T-cell (primary cell): ENCODE data around the gene ACKR4. TPM values are rescaled to one million over a fixed set of nuclear protein-coding genes. Genes with fewer than 3 reads are reported as not detected.
"Not testable (repeated sequence)": the region's sequence is repeated elsewhere in the genome, so short reads cannot be mapped to it uniquely, and the experiment has no call there.

Experiments used
- ATAC-seq, 4 experiments: fragments of 200-7000 bp in 3 of 4; fragments of 150-1000 bp in 1 of 4; cut with Tn5 transposase; replicated peaks in 1 of 4; 1 replicate in 3 of 4; 2 replicates in 1 of 4; pipeline ENCODE4 v1.10.0; 2021; ENCODE audit warnings: moderate library complexity in 3 of 4, mild to moderate bottlenecking in 2 of 4, moderate number of reproducible peaks in 1 of 4
- CTCF ChIA-PET, 2 donors: fragments of 300-600 bp; sonication (Branson Sonifier 250); formaldehyde crosslinking; loops; one replicate each; lab custom pipeline; 2022; ENCODE audit warnings: antibody characterized with exemption in 2 of 2; lab: Charles Lee
- POLR2A ChIA-PET, 2 donors: fragments of 300-600 bp; sonication (Branson Sonifier 250); formaldehyde crosslinking; loops; one replicate each; lab custom pipeline; 2022; ENCODE audit warnings: antibody characterized with exemption in 2 of 2; lab: Charles Lee
- DNase-seq, 35 experiments: peaks; one replicate each; pipeline versions ENCODE4 v3.0.0 to v3.0.0-alpha.2; 2013 to 2023
- H3K27ac ChIP-seq: one replicate; pipeline ENCODE4 v1.5.1; 2013; ENCODE audit warnings: low read length
- H3K27me3 ChIP-seq, 2 experiments: replicated peaks in 1 of 2; 1 replicate in 1 of 2; 2 replicates in 1 of 2; pipeline versions ENCODE4 v1.6.1 to v1.7.0; 2013; ENCODE audit warnings: low read length in 1 of 2, mixed read lengths in 1 of 2; ENCODE audit not compliant: control insufficient read depth in 2 of 2, insufficient read depth in 2 of 2; ENCODE audit errors: extremely low read depth in 1 of 2
- H3K36me3 ChIP-seq, 2 donors: 1 replicate in 1 of 2; 2 replicates in 1 of 2; pipeline versions ENCODE4 v1.6.1 to v1.7.0; 2013; ENCODE audit warnings: low read length in 1 of 2; ENCODE audit not compliant: control insufficient read depth in 2 of 2, insufficient read depth in 1 of 2; ENCODE audit errors: extremely low read depth in 1 of 2
- H3K4me1 ChIP-seq, 2 experiments: 1 replicate in 1 of 2; 2 replicates in 1 of 2; pipeline versions ENCODE4 v1.6.1 to v1.7.0; 2013; ENCODE audit warnings: low read length in 2 of 2, mixed read lengths in 1 of 2; ENCODE audit not compliant: insufficient read depth in 2 of 2, control insufficient read depth in 1 of 2; ENCODE audit errors: extremely low read depth in 1 of 2
- H3K4me3 ChIP-seq, 2 donors: 1 replicate in 1 of 2; 2 replicates in 1 of 2; pipeline versions ENCODE4 v1.5.1 to v1.7.0; 2013; ENCODE audit warnings: mild to moderate bottlenecking in 2 of 2, low read length in 1 of 2, moderate library complexity in 1 of 2; ENCODE audit not compliant: control insufficient read depth in 1 of 2; ENCODE audit errors: extremely low read depth in 1 of 2
- H3K9me3 ChIP-seq: 2 replicates; pipeline ENCODE4 v1.7.0; 2013
- H3K27ac Mint-ChIP-seq, 2 donors: one replicate each; pipeline ENCODE4 v1.8.0; 2020 to 2021; ENCODE audit warnings: mild to moderate bottlenecking in 2 of 2, mixed read lengths in 2 of 2
- H3K27me3 Mint-ChIP-seq, 2 donors: one replicate each; pipeline ENCODE4 v1.8.0; 2021 to 2022; ENCODE audit warnings: mixed read lengths in 2 of 2
- H3K36me3 Mint-ChIP-seq: one replicate; pipeline ENCODE4 v1.8.0; 2021; ENCODE audit warnings: mixed read lengths
- H3K4me1 Mint-ChIP-seq, 3 donors: one replicate each; pipeline ENCODE4 v1.8.0; 2020 to 2022; ENCODE audit warnings: mixed read lengths in 3 of 3, mild to moderate bottlenecking in 1 of 3
- H3K4me3 Mint-ChIP-seq, 3 donors: one replicate each; pipeline ENCODE4 v1.8.0; 2020 to 2022; ENCODE audit warnings: mild to moderate bottlenecking in 3 of 3, mixed read lengths in 3 of 3, moderate library complexity in 3 of 3
- H3K9me3 Mint-ChIP-seq, 3 donors: one replicate each; pipeline ENCODE4 v1.8.0; 2020 to 2022; ENCODE audit warnings: mixed read lengths in 3 of 3
- WGBS: methylation state at CpG from one replicate; pipeline ENCODE4 v1.1.5; 2013; ENCODE audit warnings: missing lambda C conversion rate; ENCODE audit not compliant: insufficient coverage; 5-methylcytosine and 5-hydroxymethylcytosine counted together
- total RNA-seq, 35 experiments: library from RNA in 6 of 35; stranded (reverse) in 6 of 35; fragments of 120-200 nt in 1 of 35; gene quantifications; one replicate each; pipeline versions ENCODE4 v1.2.1 to v1.2.4 and lab custom pipeline; 2013 to 2026

Gene ACKR4
- total RNA-seq, 5 donors from 2014 or later (not counting 1 experiment from before 2014, with no cell fraction given), result 0.15 to 0.37 (median 0.25) TPM; not detected in 2

GRCh38 chr3:132597660-132598059, 590 bp downstream of the ACKR4 start:
- CTCF ChIA-PET, result no interaction called here
- H3K4me1 Mint-ChIP-seq, result no peaks in the 10 kb centered on the region
- no peak for DNase-seq
- H3K4me3 ChIP-seq, result no peak overlapping the region
- POLR2A ChIA-PET, result interaction anchor here in 1 of 2 donors (0.7 kb wide), 1 partner anchor 69 kb away, joined by 7 read pairs; no protein-coding TSS in a partner anchor
- no peaks in the 10 kb centered on the region for H3K9me3 Mint-ChIP-seq
- WGBS, result no CpG with 5 or more reads among the region's 2 CpGs
- H3K4me3 Mint-ChIP-seq, result no peak overlapping the region
- ATAC-seq, result no peak
- no peak overlapping the region for H3K27ac Mint-ChIP-seq
- no peaks in the 10 kb centered on the region for H3K9me3 ChIP-seq
- peaks cover 4 to 18% of the 10 kb centered on the region in 2 donors for H3K36me3 ChIP-seq
- H3K27me3 ChIP-seq, result no peaks in the 10 kb centered on the region
- H3K27me3 Mint-ChIP-seq, result no peaks in the 10 kb centered on the region
- no peak overlapping the region for H3K27ac ChIP-seq
- H3K4me1 ChIP-seq, result no peaks in the 10 kb centered on the region
- peaks cover 55% of the 10 kb centered on the region for H3K36me3 Mint-ChIP-seq

GRCh38 chr3:132598181-132598580, 1.1 kb downstream of the ACKR4 start:
- H3K36me3 ChIP-seq, result peaks cover 4 to 22% of the 10 kb centered on the region in 2 donors
- no peak overlapping the region for H3K27ac ChIP-seq
- no peaks in the 10 kb centered on the region for H3K4me1 Mint-ChIP-seq
- no peak for DNase-seq
- no peak overlapping the region for H3K4me3 Mint-ChIP-seq
- H3K9me3 ChIP-seq, result no peaks in the 10 kb centered on the region
- POLR2A ChIA-PET, result no interaction called here
- no peaks in the 10 kb centered on the region for H3K27me3 ChIP-seq
- no peaks in the 10 kb centered on the region for H3K27me3 Mint-ChIP-seq
- peaks cover 59% of the 10 kb centered on the region for H3K36me3 Mint-ChIP-seq
- H3K4me3 ChIP-seq, result no peak overlapping the region
- no peak for ATAC-seq
- CTCF ChIA-PET, result no interaction called here
- H3K4me1 ChIP-seq, result no peaks in the 10 kb centered on the region
- no peak overlapping the region for H3K27ac Mint-ChIP-seq
- 100% methylated on average over 1 of the region's 3 CpGs for WGBS
- no peaks in the 10 kb centered on the region for H3K9me3 Mint-ChIP-seq

GRCh38 chr3:132600614-132601013, 3.5 kb downstream of the ACKR4 start:
- H3K9me3 ChIP-seq, H3K27me3 Mint-ChIP-seq, H3K27ac Mint-ChIP-seq, CTCF ChIA-PET, H3K27me3 ChIP-seq, H3K9me3 Mint-ChIP-seq, H3K4me1 Mint-ChIP-seq, H3K4me3 Mint-ChIP-seq, H3K4me3 ChIP-seq, ATAC-seq, DNase-seq, H3K27ac ChIP-seq, POLR2A ChIA-PET, H3K4me1 ChIP-seq: not testable (repeated sequence)
- H3K36me3 ChIP-seq, result peaks cover 4 to 24% of the 10 kb centered on the region in 2 donors
- WGBS, result no CpG with 5 or more reads among the region's 1 CpG
- peaks cover 55% of the 10 kb centered on the region for H3K36me3 Mint-ChIP-seq

GRCh38 chr3:132605374-132605792, 8.3 kb downstream of the ACKR4 start:
- H3K27me3 Mint-ChIP-seq, result no peaks in the 10 kb centered on the region
- H3K4me3 Mint-ChIP-seq, result no peak overlapping the region
- Histone ChIP-seq H3K27me3 (no peaks in the 10 kb centered on the region), H3K36me3 (peaks cover 0 to 12% of the 10 kb centered on the region in 2 donors), H3K9me3 (no peaks in the 10 kb centered on the region), H3K4me1 (no peaks in the 10 kb centered on the region), H3K4me3 (no peak overlapping the region), H3K27ac (no peak overlapping the region)
- no peak overlapping the region for H3K27ac Mint-ChIP-seq
- DNase-seq, result no peak
- H3K9me3 Mint-ChIP-seq, result peaks cover 2 to 11% (median 7%) of the 10 kb centered on the region in 3 donors
- no peak for ATAC-seq
- H3K4me1 Mint-ChIP-seq, result peaks cover 0 to 21% (median 0%) of the 10 kb centered on the region in 3 donors
- H3K36me3 Mint-ChIP-seq, result peaks cover 71% of the 10 kb centered on the region
- 100% methylated on average over 2 of the region's 2 CpGs for WGBS
- CTCF ChIA-PET, result no interaction called here
- POLR2A ChIA-PET, result no interaction called here

- Histone ChIP-seq H3K27ac (no peak overlapping the region), H3K4me3 (no peak overlapping the region), H3K27me3 (no peaks in the 10 kb centered on the region), H3K4me1 (no peaks in the 10 kb centered on the region), H3K9me3 (no peaks in the 10 kb centered on the region), H3K36me3 (peaks cover 0 to 12% of the 10 kb centered on the region in 2 donors)
- peaks cover 0 to 21% (median 0%) of the 10 kb centered on the region in 3 donors for H3K4me1 Mint-ChIP-seq
- no peak for DNase-seq
- H3K4me3 Mint-ChIP-seq, result no peak overlapping the region
- H3K9me3 Mint-ChIP-seq, result peaks cover 2 to 11% (median 7%) of the 10 kb centered on the region in 3 donors
- H3K27ac Mint-ChIP-seq, result no peak overlapping the region
- CTCF ChIA-PET, result no interaction called here
- no peak for ATAC-seq
- H3K27me3 Mint-ChIP-seq, result no peaks in the 10 kb centered on the region
- no CpG with 5 or more reads among the region's 1 CpG for WGBS
- H3K36me3 Mint-ChIP-seq, result peaks cover 77% of the 10 kb centered on the region
- POLR2A ChIA-PET, result no interaction called here
These were observed 9.0 kb downstream of the ACKR4 start for GRCh38 chr3:132606085-132606484.

- 96% methylated on average over 6 of the region's 8 CpGs for WGBS
- H3K27ac Mint-ChIP-seq, DNase-seq, ATAC-seq, H3K4me3 Mint-ChIP-seq, H3K27me3 ChIP-seq, H3K27ac ChIP-seq, H3K4me3 ChIP-seq, H3K27me3 Mint-ChIP-seq, H3K4me1 ChIP-seq, POLR2A ChIA-PET, H3K9me3 ChIP-seq, CTCF ChIA-PET: not testable (repeated sequence)
- Mint-ChIP-seq H3K9me3 (peaks cover 2 to 11% (median 7%) of the 10 kb centered on the region in 3 donors), H3K36me3 (peaks cover 81% of the 10 kb centered on the region), H3K4me1 (peaks cover 0 to 21% (median 0%) of the 10 kb centered on the region in 3 donors)
- H3K36me3 ChIP-seq, result peaks cover 0 to 12% of the 10 kb centered on the region in 2 donors
These were observed 9.6 kb downstream of the ACKR4 start for GRCh38 chr3:132606620-132607019.
